SW480 (cell line): ENCODE measurements around the gene MGAT5.
A peak's percentile ranks its signal among the peaks of the same experiment; 100 is the strongest.

Experiments
- DNase-seq: peaks from one replicate; pipeline ENCODE4 v3.0.0-alpha.2; 2016; ENCODE audit warnings: low spot score

MGAT5 gene

DNA sequence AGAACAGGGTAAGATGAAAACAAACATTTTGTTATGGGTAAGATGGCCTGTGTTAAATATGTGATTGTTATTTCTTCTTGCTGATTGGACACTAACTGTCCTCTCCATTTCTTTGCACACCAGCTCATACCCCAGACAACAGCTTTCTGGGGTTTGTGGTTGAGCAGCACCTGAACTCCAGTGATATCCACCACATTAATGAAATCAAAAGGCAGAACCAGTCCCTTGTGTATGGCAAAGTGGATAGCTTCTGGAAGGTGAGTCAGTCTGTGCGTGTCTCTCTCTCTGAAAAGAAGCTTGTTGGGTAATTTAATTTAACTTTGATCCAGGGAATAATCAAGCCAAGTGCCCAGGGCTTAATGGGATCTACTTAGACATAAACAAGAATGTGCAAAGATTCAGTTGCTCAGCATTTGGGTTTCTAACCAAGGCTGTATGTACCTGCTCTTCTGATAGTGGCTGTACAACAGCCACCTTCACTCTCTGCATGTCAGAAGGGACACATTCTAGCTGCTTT, 108.3 kb downstream of the MGAT5 start:
- DNase-seq, result peak; percentile 71

DNA sequence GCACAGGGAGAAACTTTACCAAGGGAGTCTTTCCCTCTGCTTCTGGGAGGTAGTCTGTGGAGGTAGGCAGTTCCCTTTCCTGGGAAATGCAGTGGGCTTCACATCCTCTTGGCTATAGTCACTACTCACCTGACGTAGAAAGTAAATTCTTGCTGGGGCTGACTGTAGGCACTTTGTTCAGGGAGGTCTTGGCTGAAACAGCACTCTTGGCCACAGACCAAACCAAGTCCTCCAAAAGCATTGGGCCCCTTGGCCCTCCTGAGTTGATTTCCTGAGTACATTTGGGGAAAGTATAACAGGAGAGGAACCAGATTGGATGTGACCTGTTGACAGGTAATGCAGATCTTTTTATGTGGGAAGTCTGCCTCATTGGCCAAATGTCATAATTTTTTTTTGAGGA, 108.9 kb downstream of the MGAT5 start:
- peak; percentile 44 for DNase-seq

DNA sequence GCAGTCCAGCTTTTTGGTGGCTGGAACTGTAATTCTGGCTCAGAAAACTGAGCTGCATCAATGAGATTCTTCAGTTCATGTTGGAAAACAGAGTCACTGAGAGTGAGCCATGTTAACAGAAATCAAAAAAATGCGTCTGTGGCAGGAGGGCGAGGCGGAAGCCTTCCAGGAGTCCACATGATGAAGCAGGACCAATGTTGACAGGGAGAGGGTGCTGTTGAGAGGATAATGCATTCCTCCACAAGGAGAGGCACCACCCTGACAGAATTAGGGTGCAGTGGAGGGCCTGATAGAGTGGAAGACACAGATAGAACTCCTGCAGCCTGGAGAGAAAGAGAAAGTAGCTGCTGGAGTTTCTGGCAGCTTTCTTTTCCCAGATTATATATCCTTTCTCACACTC, 111.5 kb downstream of the MGAT5 start:
- peak; percentile 86 for DNase-seq

DNA sequence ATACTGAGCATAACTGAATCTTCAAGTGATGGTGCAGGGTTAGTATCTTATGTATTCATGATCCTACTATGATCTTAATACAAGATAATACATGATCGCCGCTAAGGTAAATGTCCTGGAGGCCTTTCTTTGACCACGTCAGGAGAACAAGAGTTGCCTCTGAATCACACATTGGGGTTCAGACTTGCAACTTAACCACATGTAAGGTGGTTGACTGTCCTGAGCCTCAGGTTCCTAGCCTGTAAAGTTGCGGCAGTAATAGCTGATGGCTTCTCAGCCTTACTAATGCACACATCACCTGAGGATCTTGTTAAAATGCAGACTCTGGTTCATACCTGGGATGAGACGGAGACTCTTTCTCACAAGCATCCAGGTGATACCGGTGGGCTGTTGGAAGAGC, 112.5 kb downstream of the MGAT5 start:
- no peak for DNase-seq

DNA sequence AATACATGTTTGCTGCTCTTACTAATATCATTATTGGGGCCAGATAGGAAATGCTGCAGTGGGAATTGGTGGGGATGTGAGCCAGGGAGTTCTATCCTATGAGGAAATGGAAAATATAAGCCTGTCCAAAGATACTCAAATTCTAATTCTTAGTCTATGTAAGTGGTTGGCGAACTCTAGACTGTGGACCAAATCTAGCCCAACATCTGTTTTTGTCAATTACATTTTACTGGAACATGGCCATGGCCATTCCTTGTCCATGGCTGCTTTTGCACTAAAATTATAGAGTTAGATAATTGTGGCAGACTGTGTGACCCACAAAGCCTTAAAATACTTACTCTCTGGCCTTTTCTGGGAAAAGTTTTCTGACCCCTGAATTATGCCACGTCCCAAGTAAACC, 113.3 kb downstream of the MGAT5 start:
- DNase-seq, result no peak

DNA sequence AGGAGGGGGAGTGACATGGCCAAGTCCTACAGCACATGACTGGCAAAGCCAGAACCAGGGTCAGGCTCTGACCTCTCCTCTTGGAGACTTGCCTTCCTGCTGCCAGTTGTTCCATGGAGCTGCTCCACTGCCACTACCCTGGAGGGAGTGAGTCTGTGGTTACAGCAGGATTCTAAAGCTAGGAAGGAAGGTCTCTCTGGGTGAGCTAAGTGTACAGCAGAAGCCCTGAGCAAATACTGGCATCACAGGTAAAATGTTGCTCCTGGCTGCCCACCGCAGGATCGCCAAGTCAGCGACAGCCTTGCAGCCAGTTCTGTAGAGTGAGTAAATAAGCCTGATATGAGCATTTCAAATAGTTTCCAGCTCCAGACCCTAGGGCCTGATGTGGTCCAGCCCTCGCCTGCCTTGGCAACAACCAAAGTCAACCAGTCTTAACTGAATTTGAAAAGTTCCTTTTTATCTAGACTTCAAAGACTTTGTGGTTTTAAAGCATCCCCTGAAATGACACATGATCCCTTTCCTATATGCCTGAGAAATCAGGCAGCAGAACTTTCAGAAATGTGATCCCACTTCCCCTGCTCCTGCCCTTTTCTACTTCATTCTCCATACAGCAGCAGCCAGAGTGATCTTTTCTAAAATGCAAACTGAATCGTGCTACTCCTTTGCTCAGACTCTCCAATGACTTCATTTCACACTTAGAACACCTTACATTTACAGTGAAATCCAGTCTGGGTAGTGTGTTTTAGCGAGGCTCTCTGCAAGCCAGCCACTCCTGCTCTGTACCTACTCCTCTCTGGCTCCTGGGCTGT, 114.3 kb downstream of the MGAT5 start:
- peak; percentile 95 for DNase-seq

DNA sequence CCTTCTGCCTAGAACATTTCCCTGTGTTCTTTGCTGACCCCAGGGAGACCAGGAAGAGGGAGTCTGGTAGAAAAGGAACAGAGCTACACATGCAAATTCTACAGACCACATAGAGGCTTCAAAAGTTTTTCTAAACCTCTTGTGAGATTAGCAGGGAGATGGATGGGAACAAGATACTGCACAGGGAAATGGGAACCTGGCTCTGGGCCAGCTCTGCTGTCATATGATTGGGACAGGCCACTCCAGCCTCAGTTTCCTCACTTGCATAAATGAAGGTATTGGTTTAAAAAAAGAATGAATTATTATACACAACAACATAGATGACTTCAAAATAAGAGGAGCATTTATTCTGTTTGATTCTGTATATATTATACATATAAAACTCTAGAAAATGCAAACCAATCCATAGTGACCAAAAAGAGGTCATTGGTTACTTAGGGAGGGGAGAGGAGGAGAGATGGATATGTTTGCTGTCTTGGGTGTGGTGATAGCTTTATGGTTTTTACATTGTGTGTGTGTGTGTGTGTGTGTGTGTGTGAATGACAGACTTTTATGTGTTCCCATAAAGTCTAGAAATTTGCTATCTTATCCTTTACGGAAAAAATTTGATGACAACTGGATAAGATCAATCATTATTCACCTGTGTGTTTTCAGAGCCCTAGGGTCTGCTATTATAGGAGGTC, 115.5 kb downstream of the MGAT5 start:
- DNase-seq, result no peak

DNA sequence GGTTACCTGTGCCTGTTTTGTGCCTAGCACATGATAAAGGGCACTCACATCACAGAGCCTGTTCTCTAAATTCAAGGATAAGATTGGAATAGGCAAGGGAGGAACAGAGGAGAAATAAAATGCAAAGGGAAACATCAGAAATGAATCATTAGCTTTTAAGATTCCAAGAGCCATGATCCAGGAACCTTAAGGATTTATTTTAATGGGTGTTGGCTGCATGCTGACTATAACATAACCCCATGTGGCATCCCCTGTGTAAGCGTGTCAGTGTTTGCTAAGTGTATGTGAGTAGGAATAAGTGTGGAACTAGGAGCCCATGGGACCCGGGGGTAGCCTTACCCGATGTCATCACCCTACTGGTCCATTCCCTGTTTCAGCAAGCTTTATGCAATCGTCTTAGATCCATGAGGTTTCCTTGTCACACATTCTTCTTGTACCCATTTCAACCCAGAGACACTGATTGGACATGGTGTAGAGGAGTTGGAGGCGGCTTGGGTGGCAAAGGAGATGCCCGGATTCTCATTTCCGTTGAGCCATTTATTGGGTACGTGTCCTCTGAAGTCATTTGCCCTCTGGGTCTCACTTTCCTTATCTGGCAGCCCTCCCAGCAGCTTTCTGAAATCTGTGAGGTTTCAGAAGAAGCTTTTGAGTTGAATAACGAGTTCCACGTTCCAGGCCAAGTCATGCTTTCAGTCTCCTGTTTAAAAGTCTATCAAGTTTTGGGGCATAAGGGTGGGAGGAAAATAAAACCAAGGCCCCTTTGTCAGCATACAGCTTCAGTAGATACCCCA, 117.0 kb downstream of the MGAT5 start:
- DNase-seq, result no peak

DNA sequence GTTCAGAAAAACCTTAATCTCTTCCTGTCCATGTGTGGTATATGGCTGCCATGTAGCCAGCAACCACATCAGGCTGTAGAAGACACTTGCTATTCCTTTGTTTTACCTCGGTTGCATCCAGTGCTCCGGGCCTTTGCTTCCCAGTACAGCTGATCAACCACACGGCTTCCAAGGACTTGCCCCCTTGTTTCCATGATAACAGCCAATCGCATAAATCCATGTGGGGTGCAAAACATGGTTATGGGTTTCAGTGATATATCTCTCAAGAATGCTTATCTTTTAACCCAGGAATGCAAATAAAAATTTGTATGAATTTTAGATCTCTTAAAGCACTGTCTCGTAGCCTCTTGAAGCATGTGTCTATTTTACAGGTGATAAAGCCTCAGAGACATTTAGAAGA, 118.3 kb downstream of the MGAT5 start:
- DNase-seq, result peak; percentile 53

DNA sequence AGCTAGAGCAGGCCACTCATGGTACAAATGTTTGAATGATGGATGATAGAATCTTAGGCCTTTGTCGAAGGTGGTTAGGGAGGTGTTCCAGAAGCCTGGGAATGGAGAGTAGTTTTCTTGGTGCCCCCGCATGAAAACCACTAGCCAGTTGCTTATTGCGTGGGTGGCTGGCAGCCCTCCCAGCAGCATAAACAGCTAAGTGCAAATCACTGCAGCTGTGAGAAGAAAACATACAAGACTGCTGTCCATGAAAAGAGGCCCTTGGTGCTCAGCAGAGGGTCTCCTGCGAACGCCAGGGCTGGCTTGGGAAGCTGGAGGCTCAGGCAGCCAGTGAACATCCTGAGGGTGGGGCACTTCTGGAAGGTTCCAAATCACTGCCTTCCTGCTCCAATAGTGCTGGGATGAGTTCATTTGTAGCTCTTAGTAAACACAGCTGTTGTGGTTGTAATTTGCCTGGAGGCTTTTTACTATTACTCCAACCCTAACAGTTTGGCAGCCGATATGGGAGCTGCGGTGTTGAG, 118.8 kb downstream of the MGAT5 start:
- peak; percentile 46 for DNase-seq

DNA sequence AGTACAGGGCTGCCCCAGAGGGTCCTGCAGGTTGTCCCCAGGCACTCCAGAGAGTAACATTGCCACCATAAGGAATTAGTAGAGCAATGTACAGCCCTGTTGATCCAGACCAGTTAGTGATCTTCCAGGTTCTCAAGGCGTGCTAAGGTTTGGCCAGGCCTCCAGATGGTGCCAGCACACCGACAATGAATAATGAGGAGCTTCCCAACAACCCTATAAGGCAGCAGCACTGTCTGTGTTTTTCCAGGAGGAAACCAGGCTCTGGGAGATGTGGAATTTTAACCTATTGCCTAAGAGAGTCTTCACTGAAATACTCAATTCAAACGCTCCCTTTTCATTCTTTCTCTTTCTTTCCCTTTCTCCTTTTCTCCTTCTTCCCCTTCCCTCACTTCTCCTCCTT, 122.1 kb downstream of the MGAT5 start:
- DNase-seq, result peak; percentile 75

DNA sequence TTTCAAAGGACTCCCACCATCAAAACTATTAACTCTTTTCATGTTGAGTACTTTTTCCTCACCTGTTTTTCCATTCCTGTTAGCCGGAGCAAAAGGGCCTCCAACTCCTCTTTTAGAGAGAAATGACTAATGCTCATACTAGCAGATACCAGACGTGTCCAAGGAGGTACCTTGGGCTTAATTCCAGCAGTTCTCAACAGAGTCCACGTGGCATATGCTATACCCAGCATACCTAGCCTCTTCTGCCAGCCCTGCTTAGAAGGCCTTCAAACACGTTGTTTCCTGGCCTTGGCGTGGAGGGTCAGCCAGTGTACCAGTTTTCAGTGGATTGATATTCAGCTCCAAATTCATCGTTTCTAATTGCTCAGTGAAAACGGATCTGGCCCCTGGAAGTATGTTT, 123.9 kb downstream of the MGAT5 start:
- no peak for DNase-seq

DNA sequence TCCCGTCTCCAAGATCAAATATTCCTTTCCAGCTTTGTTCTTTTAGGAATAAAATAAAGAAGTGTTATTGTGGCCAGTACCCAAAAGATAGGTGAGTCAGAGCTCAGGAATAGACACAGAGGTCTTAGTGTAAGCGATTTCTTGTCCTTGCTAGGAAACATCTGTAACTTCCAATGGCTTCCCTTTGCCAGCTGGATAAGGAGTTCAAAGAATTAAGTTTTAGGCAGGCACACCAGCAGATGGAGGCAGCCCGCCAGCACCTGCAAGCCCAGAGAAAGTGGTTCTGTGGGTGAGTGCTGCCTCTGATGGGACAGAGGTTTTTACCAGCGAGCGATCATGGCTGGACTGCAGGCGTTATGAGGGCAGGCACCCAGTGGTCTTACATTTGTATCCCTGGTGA, 125.4 kb downstream of the MGAT5 start:
- DNase-seq, result no peak

DNA sequence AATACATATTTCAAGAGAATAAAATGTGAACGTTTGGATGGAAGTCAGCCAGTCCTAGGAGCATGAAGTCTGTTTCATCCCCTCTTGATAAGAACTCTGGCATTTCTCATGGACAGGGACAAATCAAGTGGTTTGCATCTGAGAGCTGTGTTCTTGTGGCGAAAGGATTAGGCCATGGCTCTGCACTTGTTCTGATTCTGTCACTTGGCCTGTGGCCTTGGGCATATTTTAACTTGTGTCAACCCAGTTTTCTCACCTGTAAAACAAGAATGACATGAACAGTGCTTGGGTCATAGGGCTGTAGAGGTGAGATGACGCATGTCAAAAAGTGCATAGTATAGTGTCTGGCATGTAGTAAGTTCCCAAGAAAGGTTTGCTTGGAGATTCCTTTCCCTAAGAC, 125.8 kb downstream of the MGAT5 start:
- DNase-seq, result no peak

DNA sequence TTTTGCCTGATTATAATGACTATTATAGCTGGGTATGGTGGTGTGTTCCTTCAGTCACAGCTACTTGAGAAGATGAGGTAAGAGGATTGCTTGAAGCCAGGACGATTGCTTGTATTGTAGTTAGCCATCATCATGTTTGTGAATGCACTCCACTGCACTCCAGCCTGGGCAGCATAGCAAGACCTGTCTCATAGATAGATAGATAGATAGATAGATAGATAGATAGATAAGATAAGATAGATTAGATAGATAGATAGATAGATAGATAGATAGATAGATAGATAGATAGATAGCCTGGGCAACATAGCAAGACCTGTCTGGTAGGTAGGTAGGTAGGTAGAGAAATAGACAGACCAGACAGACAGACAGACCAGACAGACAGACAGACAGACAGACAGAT, 127.3 kb downstream of the MGAT5 start:
- no peak for DNase-seq

DNA sequence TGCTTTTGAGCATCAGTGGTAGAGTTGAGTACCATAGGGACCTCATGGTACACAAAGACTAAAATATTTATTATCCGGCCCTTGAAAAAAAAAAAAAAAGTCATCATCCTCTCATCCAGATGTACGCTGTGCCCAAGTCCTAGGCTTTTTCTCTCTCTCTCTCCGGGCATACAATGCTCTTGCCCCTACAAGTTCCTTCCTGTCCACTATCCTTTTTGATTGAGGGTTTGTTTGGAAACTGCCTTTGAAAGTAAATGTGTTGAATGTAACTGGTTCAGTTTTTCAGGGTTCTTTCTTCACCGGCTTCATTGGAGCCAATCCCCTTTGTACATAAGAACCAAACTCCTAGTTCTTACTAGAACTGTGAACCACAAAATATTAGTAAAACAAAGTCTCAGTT, 130.3 kb downstream of the MGAT5 start:
- no peak for DNase-seq

DNA sequence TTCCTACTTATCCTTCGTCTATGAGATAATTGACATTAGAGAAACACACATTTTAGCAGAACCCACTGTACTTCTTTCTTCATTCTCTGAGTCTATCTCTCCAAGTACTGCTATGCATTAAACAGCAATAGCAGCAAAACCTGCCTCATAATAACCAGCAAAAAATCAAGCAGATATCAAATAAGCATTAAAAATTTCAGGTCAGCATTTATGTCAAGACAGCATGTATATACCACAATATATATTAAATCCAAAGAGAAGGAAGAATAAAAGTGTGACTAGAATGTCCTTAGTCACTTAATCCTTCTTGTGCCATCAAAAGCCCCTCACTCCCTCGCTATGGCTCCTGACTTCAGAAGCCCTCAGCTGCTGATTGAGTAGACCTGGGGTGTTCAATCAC, 131.3 kb downstream of the MGAT5 start:
- DNase-seq, result no peak

DNA sequence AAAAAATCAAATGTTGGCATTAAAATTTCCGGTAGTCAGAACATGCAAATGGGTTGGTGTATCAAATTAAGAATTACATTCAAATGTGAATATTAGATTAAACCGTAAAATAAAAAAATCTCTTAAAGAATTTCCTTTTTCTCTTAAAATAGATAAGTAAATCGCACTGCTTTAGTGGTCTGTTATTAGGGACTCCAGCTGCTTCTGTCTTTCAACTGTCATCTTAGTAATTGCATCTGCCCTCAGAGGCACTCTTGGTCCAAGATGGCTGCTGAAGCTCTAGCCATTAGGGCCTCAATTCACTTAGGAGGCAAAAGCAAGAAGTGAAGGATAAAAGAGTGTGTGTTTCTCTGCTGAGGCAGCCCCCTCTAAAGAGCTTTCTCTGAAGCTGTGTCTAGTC, 132.4 kb downstream of the MGAT5 start:
- DNase-seq, result no peak

DNA sequence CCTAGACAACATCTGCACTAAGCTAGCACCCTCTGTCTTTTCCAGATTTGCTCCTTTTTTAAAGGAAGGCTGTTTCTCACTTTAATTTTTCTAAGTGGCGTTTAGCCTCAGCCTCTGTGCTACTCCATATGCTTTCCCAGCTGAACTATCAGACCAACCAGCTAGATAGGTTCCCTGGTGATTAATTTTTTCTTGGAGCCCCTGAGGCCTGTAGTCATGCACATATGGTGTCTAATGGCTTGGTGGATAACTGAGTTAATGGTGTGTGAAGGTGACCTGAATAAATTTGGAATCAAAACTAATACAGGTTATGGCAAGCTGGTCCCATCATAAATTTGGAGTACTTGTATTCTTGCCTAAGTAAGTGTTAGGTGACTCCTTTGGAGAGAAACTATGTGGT, 135.5 kb downstream of the MGAT5 start:
- DNase-seq, result no peak

DNA sequence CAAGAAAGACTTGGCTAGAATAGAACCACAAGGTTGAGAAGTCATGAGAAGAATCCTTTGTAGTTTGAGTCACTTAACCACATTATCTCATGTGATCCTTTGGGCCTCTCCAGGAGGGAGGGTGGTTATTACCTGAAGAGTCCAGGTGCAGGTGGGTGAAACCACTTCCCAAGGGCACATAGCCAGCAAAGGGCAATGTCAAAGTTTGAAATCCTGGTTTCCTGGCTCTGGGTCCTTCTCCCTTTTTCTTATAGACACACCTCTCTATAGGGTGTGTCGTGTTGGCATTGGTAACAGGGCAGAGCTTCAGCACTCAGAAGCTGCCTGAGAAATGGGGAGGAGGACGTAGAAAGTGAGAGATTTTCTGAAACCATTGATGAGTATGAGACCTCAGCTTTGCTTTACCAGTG, 137.9 kb downstream of the MGAT5 start:
- DNase-seq, result peak; percentile 97

DNA sequence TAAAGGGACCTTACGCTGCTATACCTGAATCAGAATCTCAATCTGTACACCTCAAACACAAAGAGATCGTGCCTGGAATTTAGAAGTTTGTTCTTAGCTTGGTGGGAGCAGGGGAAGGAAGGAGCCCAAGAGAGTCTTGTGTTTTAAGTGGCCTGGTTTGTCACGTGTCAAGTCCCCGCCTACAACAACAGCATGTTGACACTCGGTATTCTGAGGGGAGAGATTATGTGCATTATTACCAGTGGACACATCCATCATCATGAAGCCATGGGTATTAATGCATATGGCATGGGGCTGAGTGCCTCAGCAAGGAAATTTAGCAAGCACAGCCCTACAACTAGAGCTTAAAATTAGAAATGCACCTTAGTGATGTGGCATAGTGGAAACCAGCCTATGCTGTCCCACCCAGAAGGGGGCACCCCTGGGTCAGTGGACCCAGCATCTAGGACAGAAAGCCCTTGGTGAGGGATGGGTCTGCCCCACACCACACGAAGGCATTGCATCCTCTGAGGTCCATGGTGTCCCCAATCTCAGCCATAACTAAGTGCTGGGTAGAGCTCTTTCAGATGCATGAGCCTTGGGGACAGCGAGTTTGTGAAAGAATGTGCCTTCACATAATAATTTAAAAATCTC, 138.7 kb downstream of the MGAT5 start:
- peak; percentile 71 for DNase-seq

DNA sequence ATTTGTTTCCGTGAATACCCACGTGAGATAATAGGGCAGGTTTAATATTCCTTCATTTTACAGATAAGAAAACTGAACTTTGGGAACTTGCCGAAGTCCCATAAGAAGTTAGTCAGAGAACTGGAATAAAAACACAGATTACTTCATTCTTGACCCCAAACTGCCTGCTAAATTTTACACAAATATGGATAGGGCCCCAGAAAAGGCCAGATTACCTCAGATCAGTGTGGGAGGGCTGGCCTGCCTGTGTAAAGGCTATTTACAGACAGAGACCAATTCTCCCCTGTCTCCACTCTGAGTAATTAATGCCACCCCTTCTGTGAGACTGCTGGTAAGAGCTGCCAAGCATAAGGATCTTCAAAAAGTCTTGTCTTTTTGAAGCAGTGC, 139.2 kb downstream of the MGAT5 start:
- DNase-seq, result no peak
